IPS DF 4.7 (cell line): Measurements from ENCODE around the gene SHROOM2.

Experiments used
- DNase-seq: peaks from one replicate; pipeline ENCODE4 v3.0.0-alpha.2; 2013; ENCODE audit warnings: low spot score; ENCODE audit errors: extremely low read depth

Gene SHROOM2

DNA sequence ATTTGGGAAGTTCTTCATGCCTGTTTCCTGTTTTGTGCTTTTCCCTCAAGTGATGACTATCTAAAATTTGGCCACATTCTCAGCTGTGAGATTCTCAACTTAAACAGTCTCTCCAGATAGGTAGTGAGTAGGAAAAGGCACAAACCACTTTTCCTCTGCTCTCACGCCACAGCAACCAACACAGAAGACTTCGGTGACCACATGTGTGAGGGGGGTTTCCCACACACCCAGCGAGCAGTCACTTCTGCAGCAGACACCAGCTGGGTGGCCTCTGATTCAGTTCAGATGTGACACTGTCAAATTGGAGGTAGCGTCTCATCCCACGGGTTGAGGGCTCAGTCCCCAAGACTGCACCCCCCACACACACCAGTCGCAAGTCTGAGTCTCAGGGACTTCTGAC lies 155.9 kb downstream of the SHROOM2 start:
- no peak for DNase-seq

DNA sequence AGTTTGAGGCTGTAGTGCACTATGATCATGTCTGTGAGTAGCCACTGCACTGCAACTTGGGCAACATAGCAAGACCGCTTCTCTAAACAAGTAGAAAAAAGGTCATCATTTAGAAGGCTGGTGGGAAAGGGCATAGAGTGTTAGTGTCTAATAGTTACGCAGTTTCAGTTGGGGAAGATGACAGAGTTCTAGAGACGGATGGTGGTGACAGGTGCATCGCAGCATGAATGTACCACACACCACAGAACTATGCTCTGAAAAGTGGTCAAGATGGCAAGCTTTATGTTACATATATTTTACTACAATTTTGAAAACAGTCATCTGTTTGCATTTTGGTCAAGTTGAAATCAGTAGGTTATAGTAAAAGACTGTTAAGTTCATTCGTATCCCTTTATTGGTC lies 157.2 kb downstream of the SHROOM2 start:
- DNase-seq, result no peak

DNA sequence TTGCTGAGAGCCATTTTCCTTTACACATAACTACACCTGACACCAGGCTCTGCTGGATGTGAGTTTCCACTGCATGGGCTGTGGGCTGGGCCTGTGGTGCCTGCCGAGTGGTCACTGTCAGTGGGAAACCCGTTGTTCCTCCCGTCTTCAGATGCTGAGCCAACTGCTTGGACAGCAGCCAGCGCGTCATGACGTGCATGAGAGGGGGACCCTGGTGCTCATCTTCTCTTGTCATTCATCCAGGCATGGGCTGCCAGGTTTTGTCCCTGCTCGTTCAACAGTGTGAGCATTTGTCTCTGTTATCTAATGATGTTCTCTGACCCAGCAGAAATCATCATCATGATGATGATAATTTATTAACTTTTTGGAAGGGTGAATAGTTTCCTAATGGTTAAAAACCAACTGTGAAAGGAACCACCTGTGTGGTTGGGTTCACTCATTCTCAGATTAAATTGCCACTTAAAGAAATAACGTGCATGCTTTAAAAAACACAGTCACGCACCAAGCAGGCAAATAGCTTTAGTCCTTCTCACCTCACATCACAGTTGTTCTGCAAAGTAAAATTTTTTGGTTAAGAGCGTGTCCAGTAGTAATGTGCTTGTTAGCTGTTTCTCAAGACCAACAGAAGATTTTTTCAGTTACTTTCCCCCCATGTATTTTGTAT lies 161.0 kb downstream of the SHROOM2 start:
- DNase-seq, result no peak

DNA sequence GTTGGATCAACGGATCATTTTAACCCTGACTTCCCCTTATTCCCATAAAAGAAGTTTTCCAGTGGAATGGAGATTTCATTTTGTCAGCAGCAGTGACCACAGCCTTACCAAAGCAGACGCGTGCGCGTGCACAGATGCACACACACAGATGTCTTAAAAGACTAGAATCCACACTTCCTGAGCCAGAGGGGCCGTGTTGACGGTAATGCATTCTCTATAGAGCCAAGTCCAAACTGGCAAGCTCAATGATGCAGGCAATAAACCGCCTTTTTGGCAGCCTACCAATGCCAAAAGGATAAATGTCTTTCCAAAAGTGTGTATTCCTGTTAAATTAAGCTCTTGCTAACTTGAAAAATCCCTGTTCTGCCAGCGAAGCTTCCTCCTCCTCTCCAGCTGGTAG lies 162.2 kb downstream of the SHROOM2 start:
- no peak for DNase-seq

DNA sequence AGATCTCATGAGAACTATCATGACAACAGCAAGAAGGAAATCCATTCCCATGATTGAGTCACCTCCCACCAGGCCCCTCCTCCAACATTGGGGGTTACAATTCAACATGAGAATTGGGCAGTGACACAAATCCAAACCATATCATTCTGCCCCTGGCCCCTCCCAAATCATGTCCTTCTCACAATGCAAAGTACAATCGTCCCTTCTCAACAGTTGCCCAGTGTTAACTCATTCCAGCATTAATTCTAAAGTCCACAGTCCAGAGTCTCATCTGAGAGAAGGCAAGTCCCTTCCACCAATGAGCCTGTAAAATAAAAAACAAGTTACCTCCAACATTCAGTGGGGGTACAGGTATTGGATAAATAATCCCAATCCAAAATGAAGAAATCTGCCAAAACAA lies 166.1 kb downstream of the SHROOM2 start:
- DNase-seq, result no peak

DNA sequence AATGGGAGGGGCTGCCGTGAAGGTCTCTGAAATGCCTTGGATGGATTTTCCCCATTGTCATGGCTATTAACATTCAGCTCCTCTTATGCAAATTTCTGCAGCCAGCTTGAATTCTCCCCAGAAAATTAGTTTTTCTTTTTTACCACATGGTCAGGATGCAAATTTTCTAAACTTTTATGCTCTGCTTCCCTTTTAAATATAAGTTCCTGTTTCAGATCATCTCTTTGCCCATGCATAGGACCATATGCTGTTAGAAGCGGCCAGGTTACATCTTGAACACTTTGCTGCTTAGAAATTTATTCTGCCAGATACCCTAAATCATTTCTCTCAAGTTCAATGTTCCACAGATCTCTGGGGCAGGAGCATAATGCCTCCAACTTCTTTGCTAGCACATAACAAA lies 167.2 kb downstream of the SHROOM2 start:
- no peak for DNase-seq

DNA sequence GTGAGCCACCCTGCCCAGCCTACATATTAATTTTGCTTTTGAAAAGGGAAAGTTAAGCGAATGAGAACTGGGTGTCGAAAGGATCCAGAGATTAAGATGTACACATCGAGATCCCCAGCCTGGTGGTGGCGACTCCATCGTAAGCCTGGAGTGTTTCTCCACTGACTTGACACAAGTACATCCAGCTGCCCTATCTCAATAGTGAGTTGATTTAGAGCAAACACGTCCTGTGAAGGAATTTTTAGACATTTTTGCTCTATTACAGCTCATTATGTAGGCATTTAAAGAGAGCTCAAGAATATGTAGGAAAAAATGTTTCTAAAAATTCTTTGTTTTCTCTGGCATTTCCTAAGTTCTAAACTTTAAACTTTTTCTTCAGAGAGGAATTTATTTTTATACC lies 169.3 kb downstream of the SHROOM2 start:
- DNase-seq, result no peak

DNA sequence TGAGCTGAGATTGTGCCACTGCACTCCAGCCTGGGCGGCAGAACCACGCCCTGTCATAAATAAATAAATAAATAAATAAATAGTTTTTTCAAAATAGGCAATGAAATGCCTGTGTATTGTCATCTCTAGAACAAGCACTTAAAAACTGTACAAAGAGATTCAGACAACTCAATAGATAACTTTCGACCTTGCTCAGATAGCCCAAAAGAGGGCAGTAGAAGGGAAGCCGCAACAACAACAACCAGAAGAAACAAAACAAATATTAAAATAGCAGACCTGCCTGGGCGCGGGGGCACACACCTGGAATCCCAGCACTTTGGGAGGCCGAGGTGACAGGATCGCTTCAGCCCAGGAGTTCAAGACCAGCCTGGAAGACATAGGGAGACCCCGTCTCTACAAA lies 171.5 kb downstream of the SHROOM2 start:
- DNase-seq, result no peak

DNA sequence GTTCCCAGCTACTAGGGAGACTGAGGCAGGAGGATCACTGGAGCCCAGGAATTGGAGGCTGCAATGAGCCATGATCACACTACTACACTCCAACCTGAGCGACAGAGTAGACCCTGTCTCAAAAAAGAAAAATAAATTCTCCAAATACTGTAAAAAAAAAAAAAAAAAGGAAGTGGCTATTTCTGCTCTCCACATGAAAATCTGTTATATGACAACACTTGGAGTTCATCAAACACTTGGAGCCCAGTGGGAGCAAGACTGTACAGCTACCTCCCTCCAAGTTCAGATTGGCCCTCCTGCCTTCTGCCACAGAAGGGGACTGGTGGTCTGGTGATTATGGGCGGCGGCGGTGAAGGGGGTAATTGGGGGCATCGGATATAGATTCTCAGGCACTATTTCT lies 172.0 kb downstream of the SHROOM2 start:
- DNase-seq, result no peak

DNA sequence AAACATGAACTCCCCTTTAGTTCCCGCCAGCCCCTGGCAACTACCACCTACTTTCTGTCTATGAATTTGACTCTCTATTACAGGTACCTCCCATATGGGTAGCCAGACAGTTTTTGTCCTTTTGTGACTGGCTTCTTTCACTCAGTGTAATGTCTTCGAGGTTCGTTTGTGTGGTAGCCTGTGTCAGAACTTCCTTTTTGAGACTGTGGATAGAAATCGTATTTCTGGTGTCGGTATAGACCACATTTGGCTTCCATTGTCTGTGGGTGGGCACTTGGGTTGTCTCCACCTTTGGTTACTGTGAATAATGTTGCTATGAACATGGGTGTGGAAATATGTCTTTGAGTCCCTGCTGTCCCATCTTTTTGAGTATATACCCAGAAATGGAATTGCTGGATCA lies 175.5 kb downstream of the SHROOM2 start:
- no peak for DNase-seq

DNA sequence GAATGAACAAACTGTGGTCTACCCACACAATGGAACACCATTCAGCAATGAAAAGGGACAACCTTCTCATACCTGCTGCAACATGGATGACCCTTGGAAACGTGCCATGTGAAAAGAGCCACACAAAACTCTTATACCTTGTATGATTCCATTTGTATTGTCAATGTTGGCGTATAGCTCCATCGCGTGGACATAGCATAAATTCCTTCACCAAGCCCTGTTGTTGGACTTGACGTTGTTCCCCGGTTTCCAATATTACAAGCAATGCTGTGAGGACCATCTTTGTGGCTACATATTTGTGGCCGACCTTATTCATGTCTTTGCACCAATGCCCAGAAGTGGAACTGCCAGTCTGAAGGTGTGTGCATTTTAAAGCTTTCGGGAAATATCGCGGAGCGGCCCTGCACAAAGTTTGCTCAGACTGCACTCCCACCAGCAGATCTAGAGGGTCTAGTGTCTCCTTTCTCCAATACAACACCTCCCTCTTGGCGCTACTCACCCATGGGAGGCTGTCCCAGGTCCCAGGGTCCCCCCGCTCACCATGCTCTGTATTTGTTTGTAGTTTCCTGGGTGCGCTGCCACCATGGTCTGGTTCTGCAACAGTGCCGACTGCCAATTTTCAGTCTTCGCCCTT lies 180.7 kb downstream of the SHROOM2 start, which contains the start of gene CLDN34:
TSS of gene CLDN34 (plus strand) at position 584 of the 634 bp plus-strand sequence. CDS start at position 584, 0 bp downstream.
- DNase-seq, result no peak

DNA sequence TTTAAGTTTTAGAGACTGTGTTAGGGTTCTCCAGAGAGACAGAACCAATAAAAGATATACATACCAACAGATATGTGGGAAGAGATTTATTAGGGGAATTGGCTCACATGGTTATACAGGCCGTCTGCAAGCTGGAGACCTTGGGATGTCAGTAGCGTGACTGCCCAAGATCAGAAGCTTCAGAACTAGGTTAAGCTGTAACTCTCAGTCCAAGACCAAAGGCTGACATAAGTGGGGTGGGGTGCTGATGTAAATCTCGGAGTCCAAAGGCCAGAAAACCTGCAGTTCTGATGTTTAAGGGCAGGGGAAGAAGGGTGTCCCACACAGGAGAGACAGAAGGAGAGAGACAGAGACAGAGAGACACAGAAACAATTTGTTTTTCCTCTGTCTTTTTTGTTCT lies 191.4 kb downstream of the SHROOM2 start:
- no peak for DNase-seq

DNA sequence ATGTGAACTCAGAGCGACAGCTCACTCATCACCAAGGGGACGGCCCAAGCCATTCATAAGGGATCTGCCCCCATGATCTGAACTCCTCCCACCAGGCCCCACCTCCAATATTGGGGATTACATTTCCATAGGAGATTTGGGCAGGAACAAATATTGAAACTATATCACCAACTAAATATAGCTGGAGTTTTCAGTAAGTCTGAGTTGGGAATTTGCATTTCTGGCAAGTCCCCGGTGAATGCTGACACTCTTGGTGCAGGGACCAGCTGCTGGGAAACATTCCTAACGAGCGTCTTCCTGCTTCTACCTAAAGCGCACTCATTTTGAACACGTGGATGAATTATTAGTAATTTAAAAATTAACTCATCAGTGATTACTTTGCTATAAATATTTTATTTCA lies 194.2 kb downstream of the SHROOM2 start:
- no peak for DNase-seq

DNA sequence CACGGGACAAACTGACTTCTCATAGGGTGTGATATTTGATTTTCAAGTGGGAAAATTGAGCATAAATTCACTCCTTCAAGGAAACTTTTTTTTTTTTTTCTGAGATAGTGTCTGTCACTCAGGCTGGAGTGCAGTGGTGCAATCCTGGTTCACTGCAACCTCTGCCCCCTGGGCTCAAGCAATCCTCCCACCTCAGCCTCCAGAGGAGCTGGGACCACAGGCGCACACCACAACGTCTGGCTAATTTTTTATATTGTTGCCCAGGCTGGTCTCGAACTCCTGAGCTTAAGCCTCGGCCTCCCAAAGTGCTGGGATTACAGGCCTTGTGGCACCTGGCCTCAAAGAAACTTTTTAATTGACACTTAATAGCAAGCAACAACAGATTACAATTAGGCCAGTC lies 194.7 kb downstream of the SHROOM2 start:
- DNase-seq, result no peak

DNA sequence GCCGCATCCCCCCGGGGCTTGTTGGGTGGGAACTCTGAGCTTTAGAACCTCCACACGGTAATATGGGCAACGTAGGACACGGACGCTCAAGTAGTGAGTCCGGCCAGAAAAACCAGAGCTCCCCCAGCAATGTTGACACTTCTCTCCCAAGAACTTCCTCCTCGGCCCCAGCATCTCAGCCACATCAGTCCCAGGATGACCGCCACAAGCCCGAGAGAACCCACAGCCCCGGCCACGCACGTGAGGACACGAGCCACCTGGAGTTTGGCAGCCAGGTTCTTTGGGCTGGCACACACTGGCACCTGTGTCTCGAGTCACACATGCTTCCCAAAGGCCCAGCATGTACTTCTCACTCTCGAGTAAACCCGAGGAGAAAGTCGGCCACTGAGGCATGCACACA lies 197.2 kb downstream of the SHROOM2 start:
- DNase-seq, result no peak

DNA sequence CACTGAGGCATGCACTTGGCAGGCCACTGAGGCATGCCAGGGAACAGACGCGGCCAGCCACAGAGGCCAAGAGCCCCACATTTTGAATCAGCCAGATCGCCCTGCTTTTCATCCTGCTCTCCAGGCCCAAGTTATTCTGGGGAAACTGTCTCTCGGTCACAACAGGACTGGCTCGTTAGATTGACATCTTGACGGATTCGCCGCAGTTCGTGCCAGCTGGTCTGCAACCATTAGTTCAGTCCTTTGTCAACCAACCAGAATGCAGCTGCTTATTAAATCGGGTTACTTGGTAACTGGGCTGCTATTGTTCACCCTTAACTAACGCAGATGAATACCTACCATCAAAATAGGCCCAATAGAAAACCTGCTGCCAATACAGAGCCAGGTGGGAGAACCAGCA lies 197.6 kb downstream of the SHROOM2 start:
- DNase-seq, result no peak

DNA sequence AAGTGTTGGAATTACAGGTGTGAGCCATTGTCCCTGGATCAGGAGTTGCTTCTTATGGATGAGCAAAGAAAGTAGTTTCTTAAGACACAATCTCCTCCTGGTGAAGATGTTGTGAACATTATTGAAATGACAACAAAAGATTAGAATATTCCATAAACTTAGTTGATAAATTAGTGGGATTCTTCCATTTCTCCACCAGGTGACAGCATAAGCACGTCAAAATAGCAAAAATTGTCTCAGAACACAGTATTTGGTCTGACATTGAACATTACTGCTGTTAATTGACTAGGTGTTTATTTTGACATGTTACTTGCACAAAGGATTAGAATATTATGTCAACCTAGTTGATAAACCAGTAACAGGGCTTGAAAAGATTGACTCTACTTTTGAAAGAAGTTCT lies 202.5 kb downstream of the SHROOM2 start:
- DNase-seq, result no peak

DNA sequence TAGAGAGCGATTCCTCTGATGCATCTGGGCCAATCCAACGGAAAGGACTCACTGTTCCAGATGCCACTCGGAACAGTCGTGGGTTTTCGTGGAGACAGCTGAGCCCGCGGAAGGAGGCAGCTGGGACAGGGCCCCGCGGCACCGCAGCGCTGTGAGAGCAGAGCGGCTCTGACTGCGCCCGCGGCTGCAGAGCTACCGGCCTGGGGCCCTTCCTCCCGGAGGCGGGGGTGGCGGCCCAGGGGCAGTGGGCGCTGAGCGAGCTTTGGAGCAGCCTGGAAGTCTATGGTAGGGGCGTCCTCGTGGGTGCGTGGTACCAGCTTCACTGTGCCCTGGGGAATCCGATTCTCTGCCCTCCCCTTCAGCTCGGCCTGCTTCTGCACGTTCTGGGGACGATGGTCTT lies 205.8 kb downstream of the SHROOM2 start:
- no peak for DNase-seq

DNA sequence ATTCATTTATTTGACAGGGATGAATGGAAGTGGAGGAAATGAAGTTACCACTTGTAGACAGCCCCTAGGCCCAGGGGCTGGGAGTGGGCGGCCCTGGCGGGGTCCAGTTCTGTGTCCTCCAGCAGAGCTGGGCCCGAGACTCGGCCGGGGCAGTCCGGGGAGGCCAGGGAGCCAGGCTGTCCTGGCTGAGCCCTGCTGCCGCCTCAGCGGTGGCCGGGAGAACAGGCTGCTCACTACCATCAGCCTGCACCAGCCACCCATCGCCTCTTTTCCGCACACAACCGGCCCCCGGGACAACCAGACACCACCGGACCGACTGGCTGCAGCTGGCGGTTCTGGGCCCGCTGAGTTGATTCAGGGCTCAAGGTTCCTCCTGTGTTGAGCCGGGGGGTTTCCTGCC lies 206.5 kb downstream of the SHROOM2 start:
- no peak for DNase-seq

DNA sequence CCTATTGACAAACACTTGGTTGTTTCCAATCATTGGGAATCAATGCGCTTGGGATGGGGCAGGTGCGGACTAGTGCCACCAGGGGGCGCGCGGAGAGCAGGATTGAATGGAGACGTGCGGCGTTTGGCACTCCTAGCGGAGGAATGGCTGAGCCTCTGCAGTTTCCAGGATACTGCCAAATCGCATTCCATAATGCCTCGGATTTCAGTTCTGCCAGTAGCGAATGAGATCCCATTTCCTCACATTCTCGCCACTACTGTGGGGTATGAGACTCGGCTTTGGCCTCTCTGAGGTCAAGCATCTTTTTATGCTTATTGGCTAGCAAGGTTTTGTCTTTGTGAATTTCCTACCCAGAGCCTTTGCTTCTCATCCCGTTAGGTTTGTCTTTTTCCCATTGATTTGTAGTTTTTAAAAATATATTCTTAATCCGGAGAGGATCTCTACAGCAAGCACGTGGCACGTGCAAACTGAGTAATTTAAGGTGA lies 209.7 kb downstream of the SHROOM2 start:
- DNase-seq, result no peak

DNA sequence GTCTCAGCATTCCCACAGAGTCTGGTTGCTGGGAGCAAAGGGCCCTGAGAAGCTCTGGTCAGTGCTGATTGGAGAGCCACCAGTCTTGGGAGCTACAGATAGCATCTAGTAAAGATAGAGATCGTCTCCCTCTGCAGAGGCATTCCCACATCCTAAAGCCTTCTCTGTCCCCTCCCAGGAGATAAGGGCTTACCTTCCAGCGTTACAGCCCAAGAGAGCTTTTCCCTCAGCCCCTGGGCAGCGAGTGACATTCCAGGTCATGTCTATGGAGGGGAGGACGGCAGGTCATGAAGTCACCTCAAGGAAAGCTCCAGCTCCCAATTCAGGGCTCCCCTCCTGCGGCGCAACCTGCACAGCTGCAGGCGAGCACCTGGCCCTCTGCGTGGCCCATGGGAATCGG lies 210.8 kb downstream of the SHROOM2 start:
- DNase-seq, result no peak

DNA sequence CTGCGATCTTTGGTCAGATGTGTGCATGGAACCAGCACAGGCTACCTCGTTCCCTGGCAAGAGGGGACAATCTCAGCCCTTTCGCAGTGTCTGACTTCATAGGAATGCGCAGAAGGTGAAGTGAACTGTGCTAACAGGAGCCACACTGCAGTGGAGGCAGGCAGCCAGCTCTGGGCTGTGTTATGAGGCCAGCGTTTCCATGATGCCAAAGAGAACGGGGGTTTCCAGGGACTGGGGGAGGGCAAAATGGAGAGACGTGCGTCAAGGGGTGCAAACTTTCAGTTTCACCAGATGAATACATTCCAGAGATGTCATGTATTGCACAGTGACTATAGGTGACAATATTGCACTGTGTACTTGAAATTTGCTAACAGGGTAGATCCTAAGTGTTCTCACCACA lies 211.3 kb downstream of the SHROOM2 start:
- no peak for DNase-seq
